ENCODE data around the gene CCNA2.

DNA sequence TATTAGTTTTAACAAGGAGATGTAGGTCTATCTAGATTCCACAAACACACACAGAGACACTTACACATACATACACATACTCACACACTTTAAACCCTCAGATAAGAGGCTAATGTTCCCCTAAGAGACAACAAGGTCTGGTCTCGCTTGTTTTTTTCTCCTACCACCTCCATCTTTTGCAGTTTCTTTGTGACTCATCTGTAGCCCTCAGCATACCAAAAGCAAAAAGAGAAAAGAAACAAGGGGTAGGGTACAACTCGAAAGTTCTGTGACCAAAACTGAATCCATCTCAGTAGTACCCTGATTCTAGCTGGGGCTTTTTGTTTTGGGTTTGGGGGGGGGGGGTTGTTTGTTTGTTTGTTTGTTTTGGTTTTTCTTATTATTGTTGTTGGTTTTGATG is 34.8 kb downstream of the CCNA2 start:
- no peak for TF ChIP-seq SUZ12 (IDR thresholded peaks at IDR 0.05; ENCODE audit: extremely low read depth, insufficient read depth, insufficient read length)
- no peak for TF ChIP-seq YY1 (IDR thresholded peaks at IDR 0.05; ENCODE audit: insufficient read depth, insufficient read length)
